ENCODE results near the gene RIMS1.

The RIMS1 gene

GRCh38 chr6:72130327-72130726, 244.0 kb downstream of the RIMS1 start:
- DNase-seq = no peak

DNA sequence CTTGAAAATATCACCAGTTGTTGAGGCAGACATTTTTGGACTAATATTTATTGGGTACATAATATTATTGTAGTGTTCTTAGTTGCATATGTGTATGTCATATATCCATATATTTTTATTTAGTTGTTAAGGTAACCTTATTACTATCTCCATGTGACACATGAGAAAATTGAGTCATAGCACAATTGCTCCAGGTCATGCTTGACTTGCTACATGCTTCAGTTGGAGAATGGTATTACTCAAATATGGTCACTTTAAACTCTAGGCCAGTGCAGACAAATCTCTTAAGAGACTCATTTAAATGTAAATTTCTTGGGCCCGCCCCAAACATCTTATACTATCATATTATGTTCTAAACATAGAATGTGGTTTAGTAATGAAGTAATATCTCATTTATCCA, 246.1 kb downstream of the RIMS1 start:
- DNase-seq = no peak

GRCh38 chr6:72132851-72133250, 246.5 kb downstream of the RIMS1 start:
- DNase-seq = no peak

- DNase-seq = no peak
Measured at GRCh38 chr6:72133324-72133723, 247.0 kb downstream of the RIMS1 start.

GRCh38 chr6:72140795-72141194, 254.4 kb downstream of the RIMS1 start:
- DNase-seq = no peak

- DNase-seq = no peak
Measured at GRCh38 chr6:72149715-72150114, 263.4 kb downstream of the RIMS1 start.

DNA sequence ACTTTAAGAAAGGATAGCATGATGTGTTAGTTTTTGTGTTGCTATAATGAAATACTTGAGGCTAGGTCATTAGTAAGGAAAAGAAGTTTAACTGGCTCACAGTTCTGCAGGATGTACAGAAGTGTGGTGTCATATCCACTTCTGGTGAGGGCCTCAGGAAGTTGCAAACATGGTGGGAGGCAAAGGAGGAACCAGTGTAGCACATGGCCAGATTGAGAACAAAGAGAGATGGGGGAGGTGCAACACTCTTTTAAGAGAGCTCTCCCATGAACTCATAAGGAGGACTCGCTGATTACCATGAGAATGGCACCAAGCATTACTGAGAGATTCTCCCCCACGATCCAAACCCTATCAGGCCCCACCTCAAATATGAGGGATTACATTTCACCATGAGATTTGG, 265.4 kb downstream of the RIMS1 start:
- DNase-seq = no peak

DNA sequence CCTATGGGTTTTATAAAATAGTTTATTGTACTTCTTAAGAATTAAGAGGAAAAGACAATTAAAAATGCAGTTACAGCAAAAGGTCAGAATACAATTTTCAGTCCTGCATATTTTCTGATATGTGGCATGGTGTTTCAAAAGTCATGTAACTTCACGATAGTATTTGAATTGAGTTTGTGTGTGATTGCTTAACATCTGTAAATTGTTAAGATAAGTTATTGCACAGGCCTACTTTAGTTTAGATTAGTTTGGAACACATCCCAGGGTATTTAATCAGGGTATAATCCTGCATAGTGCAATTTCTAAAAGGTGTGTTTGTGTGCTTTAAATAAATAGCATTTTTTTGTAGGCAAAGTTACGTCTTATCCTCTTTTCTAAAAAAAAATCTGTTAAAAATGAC, 289.6 kb downstream of the RIMS1 start:
- DNase-seq = no peak

GRCh38 chr6:72182337-72183246, 296.2 kb downstream of the RIMS1 start:
- DNase-seq = peak; percentile 58

DNA sequence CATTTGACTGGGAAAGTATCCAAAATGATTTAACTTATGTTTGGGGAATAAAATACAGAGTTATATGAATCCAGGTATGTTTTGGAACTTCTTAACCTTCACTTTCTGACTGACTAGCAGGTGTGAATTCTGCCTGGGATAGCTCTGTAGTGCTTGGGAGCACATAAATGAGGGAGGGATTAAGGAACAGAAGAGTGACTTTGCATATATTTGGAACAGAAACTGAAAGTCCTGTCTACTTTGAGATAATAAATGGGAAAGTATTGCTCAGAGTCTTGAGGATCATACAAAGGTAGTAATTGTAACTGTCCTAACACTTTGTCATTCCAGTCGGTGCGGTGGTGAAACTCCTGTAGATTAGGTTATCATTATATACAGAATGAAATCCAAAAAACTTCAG, 317.6 kb downstream of the RIMS1 start:
- DNase-seq = no peak

GRCh38 chr6:72205500-72205899, 319.1 kb downstream of the RIMS1 start:
- DNase-seq = no peak

DNA sequence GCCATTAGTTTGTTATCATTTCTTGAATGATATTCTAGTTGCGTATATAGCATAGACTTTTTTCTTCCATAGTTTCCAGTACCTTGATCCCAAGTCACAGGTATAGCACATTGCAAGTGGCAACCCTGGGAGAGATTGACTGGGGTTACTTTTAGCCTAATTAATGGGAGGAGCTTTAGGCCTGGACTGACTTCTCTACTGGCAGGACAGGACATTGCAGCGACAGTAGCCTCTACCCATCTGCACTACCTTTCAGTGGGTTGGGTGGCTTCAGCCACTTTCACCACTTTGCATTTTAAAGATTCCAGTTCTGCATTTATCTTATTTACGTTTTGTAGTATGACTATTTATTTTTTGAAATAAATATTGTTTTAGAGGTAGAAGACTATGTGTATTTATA, 320.3 kb downstream of the RIMS1 start:
- no peak for DNase-seq

GRCh38 chr6:72212686-72213085, 326.3 kb downstream of the RIMS1 start:
- no peak for DNase-seq

- no peak for DNase-seq
Measured at GRCh38 chr6:72213654-72214053, 327.3 kb downstream of the RIMS1 start.

DNA sequence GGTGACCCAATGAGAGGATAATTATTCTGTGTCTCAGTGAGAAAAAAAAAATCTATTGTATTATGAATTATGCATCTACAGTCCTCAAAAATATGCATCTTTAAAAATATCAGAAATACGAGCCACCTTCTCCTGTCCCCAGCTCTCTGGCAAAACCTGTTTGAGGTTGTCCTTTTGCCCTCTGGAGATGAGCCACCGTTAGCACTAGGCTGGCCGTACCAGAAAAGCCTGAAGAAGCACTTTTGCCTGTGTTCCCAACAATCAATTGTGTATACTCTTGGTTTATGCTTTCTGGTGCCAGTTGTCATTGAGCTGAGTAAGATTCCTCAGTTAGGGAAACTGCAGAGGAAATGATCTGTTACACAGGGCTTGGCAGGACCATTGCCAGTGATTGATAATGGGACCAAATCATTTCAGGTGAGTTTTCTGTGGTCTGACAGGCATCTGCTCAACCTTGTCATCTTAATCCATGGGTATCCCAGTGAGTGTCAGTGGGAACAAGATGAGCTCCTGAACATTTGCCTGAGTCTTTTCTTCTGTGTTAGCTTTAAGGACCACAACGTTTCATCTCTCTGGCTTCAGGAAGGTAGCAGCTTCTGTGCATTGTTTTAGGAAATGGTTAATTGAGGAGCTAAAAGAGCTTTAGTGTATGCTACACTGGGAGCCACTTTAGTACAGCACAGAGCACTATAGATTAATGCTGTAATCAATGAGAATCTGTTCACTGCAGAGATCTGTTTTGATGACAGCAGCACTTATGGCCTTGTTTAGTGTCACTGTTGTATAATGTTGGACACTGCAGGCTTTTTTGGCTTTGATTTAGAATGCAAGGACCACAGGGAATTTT, 330.1 kb downstream of the RIMS1 start:
- no peak for DNase-seq

DNA sequence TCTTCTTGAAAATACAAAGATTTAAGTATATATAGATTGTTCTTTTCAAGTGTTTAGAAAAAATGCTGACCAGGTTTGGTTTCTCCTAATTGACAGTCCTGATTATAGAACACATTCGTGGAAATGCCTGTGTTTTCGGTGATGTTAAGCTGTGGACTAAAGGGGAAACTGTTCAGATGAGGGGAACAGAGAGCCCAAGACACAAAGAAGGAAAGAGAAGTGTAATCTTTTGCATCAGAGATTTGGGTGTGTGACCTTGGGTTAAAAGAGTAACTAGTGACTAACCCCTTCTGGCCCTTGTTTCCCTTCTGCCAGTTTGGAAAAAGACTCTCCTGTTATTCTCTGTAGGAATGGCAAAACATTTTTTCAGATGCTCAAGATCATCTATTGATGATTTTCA, 331.3 kb downstream of the RIMS1 start:
- no peak for DNase-seq

DNA sequence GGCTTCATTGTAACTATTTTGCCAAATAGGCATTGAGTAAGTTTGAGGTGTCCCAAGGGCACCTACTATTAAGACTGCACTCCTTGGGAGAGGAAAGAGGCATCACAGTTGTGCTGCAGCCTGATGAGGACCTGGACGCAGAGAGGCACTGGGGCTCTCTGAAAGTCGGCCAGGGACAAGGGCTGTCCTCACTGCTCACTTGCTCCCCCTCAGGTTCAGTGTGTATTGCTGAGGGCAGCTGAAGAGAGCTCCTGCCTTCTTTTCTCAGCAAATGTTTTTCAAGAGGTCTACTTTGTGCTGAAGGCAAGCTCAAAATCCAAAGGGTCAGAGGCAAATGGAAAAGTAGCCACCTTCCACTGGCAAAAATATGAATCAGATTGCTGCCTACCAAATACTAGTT, 331.8 kb downstream of the RIMS1 start:
- no peak for DNase-seq

- DNase-seq = no peak
Measured at GRCh38 chr6:72219536-72219935, 333.2 kb downstream of the RIMS1 start.

DNA sequence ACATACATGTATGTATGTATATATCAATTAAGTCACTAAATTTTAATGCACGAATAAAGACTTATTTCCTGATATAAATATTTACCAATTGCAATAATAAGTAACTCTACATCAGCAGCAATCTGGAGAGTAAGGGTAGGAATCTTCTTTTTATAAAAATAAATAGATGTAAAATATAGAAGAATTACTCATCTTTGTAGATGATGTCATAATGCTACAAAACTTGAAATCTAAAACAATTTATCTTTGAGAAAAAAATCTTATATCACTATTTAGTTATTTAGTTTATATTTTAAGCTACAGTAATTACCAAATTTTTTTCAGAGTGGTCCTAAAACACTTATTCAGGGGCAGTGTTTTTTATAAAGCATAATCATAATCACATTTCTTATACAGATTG, 351.7 kb downstream of the RIMS1 start:
- no peak for DNase-seq

- no peak for DNase-seq
Measured at GRCh38 chr6:72238900-72239299, 352.6 kb downstream of the RIMS1 start.

DNA sequence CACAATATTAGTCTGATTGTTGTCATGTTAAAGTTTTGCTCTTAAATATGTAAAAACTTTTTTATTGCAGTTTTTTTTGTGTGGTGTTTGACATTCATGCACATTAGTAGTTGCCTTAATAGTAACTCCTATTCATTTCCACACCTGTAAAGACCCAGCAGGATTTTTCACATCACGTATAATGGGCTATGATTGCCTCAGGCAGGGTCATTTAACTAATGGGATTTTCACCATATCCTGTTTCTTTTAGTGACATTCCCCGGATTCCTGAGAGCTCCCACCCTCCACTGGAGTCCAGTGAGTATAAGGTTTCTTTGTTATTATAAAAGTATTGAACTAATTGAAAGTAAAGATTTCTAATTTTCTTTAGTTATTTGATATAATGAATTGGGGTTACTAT, 359.2 kb downstream of the RIMS1 start:
- DNase-seq = no peak

GRCh38 chr6:72246926-72247325, 360.6 kb downstream of the RIMS1 start:
- DNase-seq = no peak

- no peak for DNase-seq
Measured at GRCh38 chr6:72248621-72249020, 362.3 kb downstream of the RIMS1 start.

DNA sequence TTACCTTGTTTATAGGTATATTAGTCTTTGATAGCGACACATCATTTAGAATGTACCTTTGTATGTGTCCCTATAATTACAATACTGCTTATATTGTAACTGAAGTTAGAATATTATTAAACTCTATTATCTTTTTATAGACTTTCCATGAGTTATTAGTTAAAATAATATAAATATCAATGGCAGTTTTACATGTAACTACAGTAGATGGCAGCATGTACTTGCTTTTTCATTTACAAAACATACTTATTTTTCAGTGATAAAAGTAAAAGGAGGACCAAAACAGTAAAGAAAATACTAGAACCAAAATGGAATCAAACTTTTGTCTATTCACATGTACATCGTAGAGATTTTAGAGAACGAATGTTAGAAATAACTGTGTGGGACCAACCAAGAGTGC, 364.3 kb downstream of the RIMS1 start:
- DNase-seq = no peak
